ENCODE data around the gene BUB3.

Gene BUB3

GRCh38 chr10:123146013-123146893, 7.9 kb upstream of the BUB3 start:
- DNase-seq (ENCODE audit: insufficient read length, low spot score), result no peak
- no peak for FAIRE-seq

GRCh38 chr10:123146894-123147634, 7.1 kb upstream of the BUB3 start:
- DNase-seq (ENCODE audit: insufficient read length, low spot score), result no peak
- TF ChIP-seq CTCF (IDR thresholded peaks at IDR 0.05; ENCODE audit: insufficient read depth, missing control alignments), result no peak
- no peak for FAIRE-seq

More at GRCh38 chr10:123146013-123146893, 7.9 kb upstream of the BUB3 start:
- TF ChIP-seq CTCF (IDR thresholded peaks at IDR 0.05; ENCODE audit: insufficient read depth, missing control alignments), result no peak

- no peak for DNase-seq (ENCODE audit: insufficient read length, low spot score)
- no peak for FAIRE-seq
- TF ChIP-seq CTCF (IDR thresholded peaks at IDR 0.05; ENCODE audit: insufficient read depth, missing control alignments), result no peak
Measured at GRCh38 chr10:123147635-123148413, 6.4 kb upstream of the BUB3 start, which contains the start of gene HMX2. Gene HMX2, plus strand, starts transcription at chr10:123148136. Its CDS starts 243 bp downstream, at chr10:123148379.

GRCh38 chr10:123148414-123149161, 5.6 kb upstream of the BUB3 start:
- FAIRE-seq (no peak), DNase-seq (ENCODE audit: insufficient read length, low spot score) (no peak)
- no peak for TF ChIP-seq CTCF (IDR thresholded peaks at IDR 0.05; ENCODE audit: insufficient read depth, missing control alignments)

- FAIRE-seq (no peak), DNase-seq (ENCODE audit: insufficient read length, low spot score) (no peak)
- no peak for TF ChIP-seq CTCF (IDR thresholded peaks at IDR 0.05; ENCODE audit: insufficient read depth, missing control alignments)
Measured at GRCh38 chr10:123149162-123149567, 5.0 kb upstream of the BUB3 start.

- TF ChIP-seq CTCF (IDR thresholded peaks at IDR 0.05; ENCODE audit: insufficient read depth, missing control alignments), result no peak
- no peak for DNase-seq (ENCODE audit: insufficient read length, low spot score)
- FAIRE-seq, result no peak
Measured at GRCh38 chr10:123149568-123150270, 4.5 kb upstream of the BUB3 start.

Measured in D721Med (cell line).